ENCODE results near the gene CDKN1C.

CDKN1C gene

GRCh38 chr11:2867722-2868505, 17.7 kb downstream of the CDKN1C start:
- DNase-seq = no peak

- DNase-seq = no peak
Measured at GRCh38 chr11:2867142-2867541, 18.4 kb downstream of the CDKN1C start.

GRCh38 chr11:2865922-2866577, 19.5 kb downstream of the CDKN1C start:
- no peak for DNase-seq

GRCh38 chr11:2864901-2865300, 20.7 kb downstream of the CDKN1C start:
- DNase-seq = no peak

- no peak for DNase-seq
Measured at GRCh38 chr11:2863276-2863618, 22.3 kb downstream of the CDKN1C start.

- DNase-seq = no peak
Measured at GRCh38 chr11:2862395-2863275, 22.9 kb downstream of the CDKN1C start.

GRCh38 chr11:2860636-2861035, 24.9 kb downstream of the CDKN1C start:
- DNase-seq = no peak

GRCh38 chr11:2859699-2860037, 25.9 kb downstream of the CDKN1C start:
- no peak for DNase-seq

GRCh38 chr11:2858995-2859698, 26.4 kb downstream of the CDKN1C start:
- DNase-seq = no peak

GRCh38 chr11:2857918-2858317, 27.7 kb downstream of the CDKN1C start:
- no peak for DNase-seq

- no peak for DNase-seq
Measured at GRCh38 chr11:2857276-2857675, 28.3 kb downstream of the CDKN1C start.

GRCh38 chr11:2855162-2855561, 30.4 kb downstream of the CDKN1C start:
- DNase-seq = no peak

- DNase-seq = no peak
Measured at GRCh38 chr11:2853997-2854560, 31.5 kb downstream of the CDKN1C start.

GRCh38 chr11:2853401-2853800, 32.2 kb downstream of the CDKN1C start:
- no peak for DNase-seq

- DNase-seq = no peak
Measured at GRCh38 chr11:2849994-2850770, 35.4 kb downstream of the CDKN1C start.

GRCh38 chr11:2848497-2848896, 37.1 kb downstream of the CDKN1C start:
- DNase-seq = no peak

GRCh38 chr11:2847561-2847960, 38.0 kb downstream of the CDKN1C start:
- DNase-seq = no peak

GRCh38 chr11:2846470-2846869, 39.1 kb downstream of the CDKN1C start:
- DNase-seq = no peak

GRCh38 chr11:2846056-2846455, 39.5 kb downstream of the CDKN1C start:
- DNase-seq = no peak

- no peak for DNase-seq
Measured at GRCh38 chr11:2844996-2845395, 40.6 kb downstream of the CDKN1C start.

GRCh38 chr11:2844116-2844842, 41.3 kb downstream of the CDKN1C start:
- DNase-seq = no peak

Data from activated CD8-positive, alpha-beta memory T cell treated with anti-CD3 and anti-CD28 coated beads for 24 hours (primary cell).